GM21381 (cell line): Measurements from ENCODE around the gene S100A12.
"Not testable (repeated sequence)": the region's sequence is repeated elsewhere in the genome, so short reads cannot be mapped to it uniquely, and the experiment has no call there.

Experiments
- ATAC-seq: cut with Tn5 transposase; IDR thresholded peaks from one replicate; pipeline ENCODE4 v1.9.1; 2021; ENCODE audit warnings: mild to moderate bottlenecking, moderate library complexity; ENCODE audit not compliant: unreplicated experiment

S100A12 gene

DNA sequence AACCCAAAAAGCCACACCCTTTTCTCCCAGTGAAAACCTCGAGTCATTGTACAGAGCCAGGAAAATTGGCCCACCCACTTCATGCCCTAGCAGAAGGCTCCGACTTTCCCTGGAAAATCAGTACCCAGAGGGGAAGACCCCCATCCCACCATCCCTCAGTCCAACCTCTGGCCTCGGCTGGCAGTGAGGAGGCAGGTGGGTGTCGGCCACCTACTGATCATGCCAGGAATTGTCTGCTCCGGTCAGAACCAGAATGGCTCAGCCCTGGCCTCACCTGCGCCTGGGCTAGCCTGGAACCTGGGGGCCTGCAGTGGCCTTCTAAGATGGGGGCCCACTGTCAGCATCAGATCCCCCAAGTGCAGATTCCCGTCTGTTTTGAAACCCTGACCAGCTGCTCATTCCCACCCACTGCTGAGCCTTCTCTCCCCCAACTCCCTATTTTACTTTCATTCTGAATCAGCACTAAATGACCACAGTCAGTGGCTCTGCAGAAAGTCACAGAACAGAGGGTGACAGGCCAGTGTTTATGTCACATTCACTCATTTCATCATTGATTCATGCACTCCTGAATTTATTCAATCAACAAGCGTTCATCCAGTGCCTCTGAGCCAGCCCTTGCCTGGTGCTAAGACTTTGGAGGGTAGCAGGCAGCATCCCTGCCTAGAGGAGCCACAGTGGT is 20.8 kb downstream of the S100A12 start:
- ATAC-seq: no peak

DNA sequence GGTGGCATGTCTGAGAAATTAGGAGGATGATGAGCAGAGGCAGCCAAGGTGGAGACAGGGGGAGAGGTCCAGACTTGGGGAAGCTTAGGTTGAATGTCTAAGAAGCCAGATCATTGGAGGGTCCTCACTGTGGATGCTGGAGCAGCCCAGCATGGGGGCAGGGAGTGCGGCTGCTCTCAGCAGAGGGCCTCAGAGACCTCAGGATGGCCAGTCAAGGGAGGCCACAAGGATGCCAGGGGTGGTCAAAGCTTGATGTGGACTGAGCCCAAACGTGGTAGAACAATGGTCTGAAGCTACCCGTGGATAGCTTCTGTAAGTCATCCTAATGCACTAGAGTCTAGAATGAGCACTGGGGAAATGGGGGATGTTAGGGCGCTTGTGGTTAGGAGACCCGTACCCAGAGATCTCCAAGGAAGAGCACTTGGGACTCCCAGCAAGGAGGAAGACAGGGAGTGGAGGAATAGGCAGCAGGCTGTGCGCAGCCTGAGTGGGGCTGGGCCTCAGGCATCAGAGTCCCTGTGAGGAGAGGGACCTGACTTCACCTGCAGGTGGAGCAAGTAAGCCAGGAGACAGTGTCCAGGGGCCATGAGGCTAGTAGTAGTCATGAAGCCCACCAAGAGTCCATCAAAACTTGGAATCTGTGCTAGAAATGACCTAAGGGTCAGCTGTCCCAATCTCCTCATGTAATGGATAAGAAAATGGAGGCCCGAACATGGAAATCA is 22.0 kb downstream of the S100A12 start:
- ATAC-seq: no peak

DNA sequence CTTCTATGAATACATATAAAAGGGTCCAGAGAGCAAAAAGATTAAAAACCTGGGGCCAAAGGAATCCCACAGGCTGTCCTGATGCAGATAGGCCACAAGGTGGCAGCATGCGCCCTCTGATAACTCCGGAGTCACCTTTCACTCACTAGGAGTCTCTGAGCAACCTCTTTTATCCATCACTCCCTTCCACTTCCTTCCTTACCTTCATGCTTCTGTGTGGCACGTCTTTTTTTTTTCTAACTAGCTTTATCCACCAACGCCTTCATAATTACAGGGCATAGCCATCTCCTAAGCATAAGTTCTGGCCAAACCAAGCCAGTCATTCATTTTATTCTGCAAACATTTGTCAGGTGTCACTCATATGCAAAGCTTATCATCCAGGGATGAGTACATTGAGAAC is 22.9 kb downstream of the S100A12 start:
- ATAC-seq: no peak

DNA sequence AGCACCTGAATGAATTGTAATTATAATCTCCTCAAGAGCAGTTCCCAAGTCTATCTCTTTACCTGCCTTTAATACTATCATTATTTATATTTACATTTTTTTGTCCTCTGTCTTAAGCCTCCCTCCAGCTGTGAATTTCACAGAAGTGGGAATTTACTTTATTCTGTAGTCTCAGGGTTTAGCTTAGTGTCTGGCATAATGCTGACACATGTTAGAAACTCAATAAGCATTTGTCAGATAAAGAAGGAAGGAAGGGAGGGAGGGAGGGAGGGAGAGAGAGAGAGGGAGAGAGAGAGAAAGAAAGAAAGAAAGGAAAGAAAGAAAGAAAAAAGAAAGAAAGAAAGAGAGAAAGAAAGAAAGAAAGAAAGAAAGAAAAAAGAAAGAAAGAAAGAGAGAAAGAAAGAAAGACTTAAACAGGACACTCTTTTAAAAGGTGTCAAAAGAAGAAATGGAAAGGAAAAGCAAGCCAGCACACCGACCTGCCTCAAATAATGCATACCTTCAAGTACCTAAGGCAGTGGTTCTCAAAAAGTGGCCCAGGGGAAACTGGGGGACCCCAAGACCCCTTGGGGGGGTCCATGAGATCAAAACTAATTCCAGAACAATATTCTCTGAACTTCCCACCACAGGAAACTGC is 25.0 kb downstream of the S100A12 start:
- ATAC-seq: no peak

DNA sequence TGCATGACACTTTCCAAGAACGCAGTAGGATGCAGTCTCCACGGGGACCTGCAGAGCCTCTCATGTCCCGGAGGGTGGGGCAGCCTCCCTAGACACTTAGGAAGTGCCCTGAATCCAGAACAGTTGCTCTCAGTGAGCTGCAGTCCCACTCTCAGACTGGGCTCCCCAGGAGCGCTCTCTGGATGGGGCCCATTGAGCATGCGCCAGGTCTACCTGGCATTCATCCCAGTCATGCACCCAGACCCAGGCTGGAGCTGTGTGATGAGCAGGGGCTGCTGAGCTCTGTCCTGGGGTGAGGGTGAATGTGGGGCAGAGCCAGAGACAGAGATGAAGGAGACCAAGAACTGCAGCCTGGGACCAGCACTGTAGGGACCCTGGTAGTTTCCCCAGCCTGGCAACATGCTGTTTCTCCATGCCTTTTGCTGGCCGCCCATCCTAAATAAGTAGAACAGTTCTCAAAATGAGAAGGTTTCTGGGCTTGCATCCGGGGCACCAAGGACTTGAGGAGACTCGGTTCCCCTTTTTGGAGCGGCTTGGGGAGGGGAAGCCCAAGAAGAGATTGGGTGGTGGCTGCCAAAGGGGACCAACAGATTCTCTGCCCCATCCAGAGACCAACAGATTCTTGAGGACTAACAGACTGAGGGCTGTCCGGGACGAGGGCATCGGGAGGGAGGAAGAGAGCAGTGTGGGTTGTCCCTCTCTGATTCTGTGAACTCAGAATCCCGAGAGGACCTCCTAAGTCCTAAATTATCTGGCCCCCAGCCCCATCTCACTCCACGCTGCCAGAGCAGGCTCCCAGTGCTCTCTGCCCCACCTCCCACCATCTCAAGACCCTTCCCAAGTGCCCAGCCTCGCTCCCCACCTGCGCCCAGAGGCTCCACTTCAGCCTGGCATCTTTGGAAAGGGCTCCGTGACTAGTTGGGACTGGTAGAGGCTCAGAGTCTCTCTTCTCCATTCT is 25.8 kb downstream of the S100A12 start:
- ATAC-seq: no peak

DNA sequence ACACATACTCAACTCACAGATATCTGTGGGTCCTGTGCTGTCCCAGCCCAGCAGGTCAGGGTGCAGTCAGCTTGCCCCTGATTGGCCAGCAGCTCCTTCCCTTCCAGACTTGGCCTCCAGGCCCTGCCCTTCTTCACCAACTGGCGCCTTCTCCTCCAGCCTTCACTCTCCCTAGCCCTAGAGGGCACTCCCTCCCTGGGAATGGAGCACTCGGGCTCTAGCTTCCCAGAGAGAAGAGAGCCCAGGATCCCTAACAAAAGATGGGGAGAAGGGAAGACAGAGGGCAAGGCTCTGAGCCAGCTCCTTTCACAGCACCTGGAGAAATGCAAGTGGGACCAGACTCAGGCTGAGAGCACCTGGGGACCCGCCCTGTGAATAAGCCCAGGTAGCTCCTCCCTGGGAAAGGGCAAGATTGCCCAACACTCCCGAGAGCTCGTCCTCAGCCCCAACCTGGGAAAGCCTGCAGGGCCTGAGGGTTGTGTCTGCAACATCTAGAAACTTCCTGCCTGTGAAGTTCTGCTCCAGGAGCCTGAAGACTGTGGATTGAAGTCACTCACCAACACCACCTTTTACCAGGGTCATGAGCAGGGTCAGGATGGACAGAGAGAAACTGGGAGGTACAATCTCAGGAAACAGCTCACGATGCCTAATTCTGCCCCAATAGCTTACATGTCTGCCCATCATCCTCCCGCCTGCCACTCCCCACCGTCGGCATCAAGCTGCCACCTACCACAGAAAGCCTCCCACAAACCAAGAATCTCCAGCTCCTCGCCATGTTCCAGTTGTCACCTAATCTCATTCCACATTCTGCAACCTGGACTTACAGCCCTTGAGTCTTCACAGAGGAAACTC is 26.7 kb downstream of the S100A12 start, which contains the start of gene PGLYRP4:
TSS of gene PGLYRP4 (minus strand) at position 331 of the 852 bp plus-strand sequence. CDS start 909 bp downstream, outside the sequence.
- ATAC-seq: no peak

DNA sequence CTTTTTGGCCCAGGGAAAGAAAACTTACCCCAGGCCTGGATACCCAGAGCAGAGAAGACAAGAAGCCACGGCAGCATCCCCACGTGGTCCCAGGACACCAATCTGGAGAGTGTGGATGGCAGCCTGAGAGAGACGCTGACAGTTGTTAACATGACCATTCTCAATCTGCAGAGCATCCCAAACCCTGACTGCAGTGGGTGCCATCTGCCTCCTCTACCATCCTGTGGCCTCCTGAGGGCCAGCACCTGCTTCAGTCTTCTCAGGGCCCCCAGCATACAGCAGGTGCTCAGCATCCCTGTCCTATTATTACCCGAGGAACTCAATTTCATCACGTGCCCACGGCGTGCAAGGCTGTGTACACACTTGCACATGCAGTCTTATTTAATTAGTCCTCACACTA is 27.6 kb downstream of the S100A12 start:
- no peak for ATAC-seq

DNA sequence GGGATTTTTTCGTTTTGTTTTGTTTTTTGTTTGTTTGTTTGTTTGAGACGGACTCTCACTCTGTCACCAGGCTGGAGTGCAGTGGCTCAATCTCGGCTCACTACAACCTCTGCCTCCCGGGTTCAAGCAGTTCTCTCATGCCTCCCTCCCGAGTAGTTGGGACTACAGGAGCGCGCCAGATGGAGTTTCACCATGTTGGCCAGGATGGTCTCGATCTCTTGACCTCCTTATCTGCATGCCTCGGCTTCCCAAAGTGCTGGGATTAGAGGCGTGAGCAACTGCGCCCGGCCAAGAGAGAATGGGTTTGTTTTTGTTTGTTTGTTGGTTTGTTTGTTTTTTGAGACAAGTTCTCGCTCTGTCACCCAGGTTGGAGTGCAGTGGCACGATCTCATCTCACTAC is 28.4 kb downstream of the S100A12 start:
- not testable (repeated sequence) for ATAC-seq

DNA sequence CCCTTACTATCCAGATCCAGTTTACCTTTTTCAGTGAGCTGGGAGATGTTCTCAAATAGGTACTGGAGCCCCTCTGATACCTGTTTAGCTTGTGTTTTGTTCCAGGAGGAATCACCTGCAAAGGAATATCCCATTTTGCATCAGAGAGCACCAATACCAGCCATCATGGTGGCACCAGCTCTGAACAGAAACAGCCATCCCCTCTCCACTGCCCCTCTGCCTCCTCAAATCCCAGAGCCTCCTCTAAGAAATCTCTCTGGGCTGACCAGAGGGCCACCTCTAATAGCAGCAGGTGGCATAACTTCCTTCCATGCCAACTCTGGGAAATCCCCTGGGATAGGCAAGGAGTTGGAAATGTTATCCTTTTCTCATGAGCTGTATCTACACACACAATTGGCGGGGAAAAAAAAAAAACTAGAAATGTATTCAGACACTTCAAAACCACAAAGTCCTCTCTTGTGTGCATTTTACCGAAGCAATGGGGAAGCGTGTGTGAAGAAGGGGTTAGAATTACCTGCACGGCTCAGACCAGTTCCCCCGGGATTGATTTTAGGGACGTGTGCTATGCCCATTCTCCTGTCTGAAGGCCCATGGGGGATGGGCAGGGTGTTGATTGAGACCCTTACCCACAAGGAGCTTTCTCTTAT is 29.2 kb downstream of the S100A12 start:
- ATAC-seq: no peak

DNA sequence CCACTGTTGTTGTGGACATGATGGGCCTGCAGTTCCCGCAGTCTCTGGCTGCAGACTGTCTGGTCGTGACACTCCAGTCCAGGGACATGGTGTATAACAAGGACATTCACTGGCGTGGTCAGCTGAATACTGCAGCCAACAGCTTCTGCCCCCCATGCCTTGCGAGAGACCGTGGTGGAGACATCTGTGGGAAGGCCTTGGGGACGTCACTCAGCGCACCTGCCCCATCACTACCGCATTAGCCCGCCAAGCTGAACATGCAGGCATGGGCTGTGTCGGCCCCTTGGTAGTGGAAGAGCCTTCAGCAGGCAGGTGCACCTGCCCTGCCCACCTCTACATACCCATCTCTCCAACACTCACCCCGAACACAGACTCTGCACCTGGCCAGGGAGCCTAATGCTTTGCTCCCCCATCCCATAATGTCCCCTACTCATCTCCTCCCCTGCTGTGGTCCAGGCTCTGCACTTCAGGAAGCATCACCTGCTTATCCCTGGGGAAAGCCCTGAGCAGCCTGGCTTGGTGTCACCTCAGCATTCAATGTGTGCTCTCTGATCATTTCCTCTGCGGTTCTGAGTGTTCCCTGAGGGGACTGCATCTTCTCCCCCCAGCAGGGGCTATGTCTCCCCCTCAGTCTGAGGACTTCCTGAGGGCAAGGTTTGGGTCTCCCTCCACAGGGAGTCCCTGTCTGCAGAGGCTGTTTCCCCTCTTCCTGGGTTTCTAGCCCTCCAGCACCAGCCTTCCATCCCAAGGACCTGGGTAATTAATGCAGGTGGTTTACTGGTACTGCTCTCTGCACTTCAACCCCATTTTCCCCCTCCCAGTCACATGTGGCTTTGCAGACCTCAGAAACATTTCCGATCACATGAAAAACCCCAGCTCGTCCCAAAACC is 30.0 kb downstream of the S100A12 start:
- ATAC-seq: no peak

DNA sequence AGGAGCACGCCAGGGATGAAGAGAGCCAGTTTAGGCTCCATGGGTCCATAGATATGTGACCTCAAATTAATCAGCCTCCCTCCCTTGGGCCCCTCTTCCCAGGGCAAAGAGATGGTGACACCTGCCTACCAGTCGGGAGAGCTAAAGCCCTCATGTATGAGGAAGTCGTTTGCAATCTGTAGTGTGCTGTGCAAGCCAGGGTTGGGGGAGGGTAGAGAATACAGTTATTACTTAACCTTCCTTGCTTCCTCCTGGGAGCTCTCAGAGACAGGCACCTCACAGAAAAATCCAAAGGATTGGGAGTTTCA is 30.7 kb downstream of the S100A12 start:
- no peak for ATAC-seq

DNA sequence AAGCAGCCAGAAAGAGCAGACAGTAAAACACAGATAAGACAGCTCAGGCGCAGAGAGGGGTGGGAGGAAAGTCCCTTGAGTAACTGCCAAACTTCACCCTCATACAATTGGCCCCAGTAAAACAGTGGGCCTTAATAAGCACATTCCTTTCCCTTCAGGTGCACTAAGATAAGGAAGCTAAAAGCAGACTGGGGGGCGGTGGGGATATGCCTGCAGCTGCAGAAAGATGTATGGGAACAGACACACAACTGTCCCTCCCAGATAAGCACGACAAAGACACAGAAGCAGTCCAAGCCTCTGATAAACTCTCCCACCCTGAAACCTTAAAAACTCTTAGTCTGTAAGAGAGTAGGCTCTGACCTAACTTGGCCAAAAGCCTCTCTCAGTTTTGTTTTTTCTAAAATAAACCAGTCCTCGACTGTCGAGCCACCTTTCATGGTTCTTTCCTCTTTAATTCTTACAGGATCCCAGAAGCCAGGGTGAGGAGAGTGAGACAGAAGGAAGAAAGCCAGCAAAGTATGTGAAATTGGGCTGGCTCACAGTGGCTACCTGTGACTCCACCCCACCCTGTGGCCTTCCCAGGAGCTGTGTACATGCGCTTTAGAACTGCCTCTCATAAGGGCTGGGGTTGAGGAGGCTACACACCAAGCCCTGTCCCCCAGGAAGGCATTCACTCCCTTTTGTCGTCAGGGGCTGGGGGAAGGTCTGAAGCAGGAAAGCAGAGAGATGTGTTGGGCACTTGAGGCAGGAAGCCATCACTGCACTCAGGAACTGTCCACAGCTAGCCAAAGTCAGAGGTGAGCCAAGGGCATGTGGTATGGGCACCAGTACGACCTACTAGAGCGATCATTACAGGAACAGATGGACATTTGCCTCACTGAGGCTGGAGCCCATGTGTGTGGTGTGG is 31.4 kb downstream of the S100A12 start:
- ATAC-seq: no peak

DNA sequence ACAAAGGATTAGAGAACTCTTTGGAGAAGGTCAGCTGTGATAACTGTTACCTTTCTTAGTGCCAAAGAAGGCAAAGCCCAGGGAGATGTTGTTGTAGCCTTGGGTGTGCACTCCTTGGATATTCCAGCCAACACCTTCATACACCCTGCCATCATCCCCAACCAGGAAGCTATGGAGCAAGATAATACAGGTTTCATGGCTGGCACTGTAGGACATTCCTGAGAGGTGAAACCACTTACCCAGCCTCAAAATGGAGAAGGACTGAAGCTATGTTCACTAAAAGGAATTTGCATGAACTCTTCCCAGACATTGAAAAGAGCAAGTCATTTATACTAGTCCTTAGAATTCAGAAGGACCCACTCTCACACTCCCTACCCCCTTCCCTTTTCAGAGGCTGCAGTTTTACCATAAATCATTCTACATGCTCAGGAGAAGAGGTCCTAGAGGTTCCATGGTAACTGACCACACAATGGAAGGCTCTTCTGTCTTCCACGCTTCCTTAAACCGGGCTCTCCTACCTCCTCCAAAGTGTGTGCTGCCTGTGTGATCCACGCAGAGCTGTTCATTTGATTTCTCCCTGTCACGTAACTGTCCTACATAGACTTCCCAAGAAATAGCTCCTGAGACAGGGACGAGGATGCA is 32.3 kb downstream of the S100A12 start:
- ATAC-seq: no peak

DNA sequence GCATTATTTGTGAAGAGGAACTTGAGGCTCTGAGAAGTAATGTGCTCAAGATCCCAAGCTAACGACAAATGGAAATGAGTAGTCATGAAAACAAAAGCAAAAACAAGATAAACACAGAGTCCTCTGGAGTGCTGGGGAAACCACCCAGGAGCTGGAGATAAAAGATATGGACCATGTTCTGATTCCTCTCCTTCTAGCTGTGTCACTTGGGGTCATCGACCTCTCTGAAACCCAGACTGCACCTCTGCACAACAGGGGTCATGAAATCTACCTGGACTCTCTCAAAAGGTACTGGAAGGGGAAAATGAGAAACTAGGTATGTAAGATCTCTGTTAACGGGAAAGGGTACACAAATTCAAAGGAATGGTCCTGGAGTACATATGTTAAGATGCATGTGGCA is 33.2 kb downstream of the S100A12 start:
- no peak for ATAC-seq

DNA sequence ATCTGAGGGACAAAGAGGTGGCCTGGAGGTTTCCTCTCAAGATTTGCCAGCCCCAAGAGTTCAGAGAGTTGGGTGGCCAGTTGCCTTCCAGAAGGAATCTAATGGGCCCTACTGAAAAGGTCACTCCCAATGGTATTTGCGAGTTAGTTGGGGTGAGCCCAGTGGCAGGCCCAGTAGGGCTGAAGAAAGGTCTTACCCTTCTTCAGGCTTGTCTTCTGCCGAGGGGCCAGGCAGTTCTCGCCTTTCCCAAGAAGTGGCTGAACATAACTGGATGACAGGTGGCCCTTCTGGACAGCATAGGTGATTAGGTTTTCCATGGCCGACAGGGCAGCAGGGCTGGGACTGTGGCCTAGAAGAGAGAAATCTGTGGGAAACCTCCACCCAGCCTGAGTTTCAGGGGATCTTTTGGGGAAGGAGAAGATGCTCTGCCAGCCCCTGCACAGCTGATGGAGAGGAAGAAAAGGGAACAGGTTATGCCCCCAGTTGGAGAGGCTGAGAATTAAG is 33.9 kb downstream of the S100A12 start:
- no peak for ATAC-seq

DNA sequence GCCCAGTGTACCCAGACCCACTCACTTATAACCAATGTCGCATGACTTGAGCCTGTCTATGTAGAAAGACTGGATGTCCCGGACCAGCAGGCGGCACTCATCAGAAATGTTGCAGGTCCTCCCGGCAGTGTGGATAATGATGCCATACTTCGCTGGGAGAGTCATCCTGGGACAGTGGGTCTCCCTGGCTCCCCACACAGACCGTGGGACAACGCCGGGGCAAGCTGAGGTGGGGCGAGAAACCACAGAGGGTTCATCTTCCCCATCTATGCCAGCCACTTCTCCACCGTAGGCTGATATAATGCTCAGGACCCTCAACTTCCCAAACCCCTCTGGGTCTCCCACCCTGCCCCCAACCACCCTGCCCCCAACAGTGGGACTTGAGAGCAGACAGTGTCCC is 35.1 kb downstream of the S100A12 start:
- ATAC-seq: no peak

DNA sequence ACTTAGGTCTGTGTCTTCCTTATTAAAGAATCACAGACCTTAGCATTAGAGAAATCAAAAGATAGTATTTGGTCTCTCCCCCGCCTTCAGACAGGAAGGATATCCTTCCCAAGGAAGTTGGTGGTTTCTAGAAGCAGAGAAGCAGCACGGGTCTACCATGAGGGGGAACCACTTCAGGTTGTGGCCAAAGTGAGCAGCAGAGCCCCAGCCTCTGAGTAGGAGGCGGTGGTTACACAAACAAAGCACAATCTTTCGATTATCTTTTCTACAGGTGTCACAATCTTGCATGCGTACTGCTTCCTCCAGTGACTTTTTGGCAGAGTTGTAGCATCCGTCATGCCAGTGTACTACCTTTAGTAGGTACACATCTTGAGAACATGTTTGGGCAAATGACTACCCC is 35.6 kb downstream of the S100A12 start:
- no peak for ATAC-seq
